Measurements from ENCODE around the gene SYNPO.

GRCh38 chr5:150661821-150662596 lies 21.5 kb downstream of the SYNPO start:
- TF ChIP-seq, protein P1, sequence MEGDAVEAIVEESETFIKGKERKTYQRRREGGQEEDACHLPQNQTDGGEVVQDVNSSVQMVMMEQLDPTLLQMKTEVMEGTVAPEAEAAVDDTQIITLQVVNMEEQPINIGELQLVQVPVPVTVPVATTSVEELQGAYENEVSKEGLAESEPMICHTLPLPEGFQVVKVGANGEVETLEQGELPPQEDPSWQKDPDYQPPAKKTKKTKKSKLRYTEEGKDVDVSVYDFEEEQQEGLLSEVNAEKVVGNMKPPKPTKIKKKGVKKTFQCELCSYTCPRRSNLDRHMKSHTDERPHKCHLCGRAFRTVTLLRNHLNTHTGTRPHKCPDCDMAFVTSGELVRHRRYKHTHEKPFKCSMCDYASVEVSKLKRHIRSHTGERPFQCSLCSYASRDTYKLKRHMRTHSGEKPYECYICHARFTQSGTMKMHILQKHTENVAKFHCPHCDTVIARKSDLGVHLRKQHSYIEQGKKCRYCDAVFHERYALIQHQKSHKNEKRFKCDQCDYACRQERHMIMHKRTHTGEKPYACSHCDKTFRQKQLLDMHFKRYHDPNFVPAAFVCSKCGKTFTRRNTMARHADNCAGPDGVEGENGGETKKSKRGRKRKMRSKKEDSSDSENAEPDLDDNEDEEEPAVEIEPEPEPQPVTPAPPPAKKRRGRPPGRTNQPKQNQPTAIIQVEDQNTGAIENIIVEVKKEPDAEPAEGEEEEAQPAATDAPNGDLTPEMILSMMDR (IDR thresholded peaks at IDR 0.05) = no peak
- TF ChIP-seq EZH2 (IDR thresholded peaks at IDR 0.05) = no peak

Measured in neural progenitor cell (in vitro differentiated cells).